Measurements from ENCODE around the gene DSCAM. TPM values are rescaled to one million over a fixed set of nuclear protein-coding genes. Genes with fewer than 3 reads are reported as not detected.

Gene DSCAM
- total and polyA plus RNA-seq, 2 donors (not counting 3 experiments of a cell fraction or from before 2014, with no cell fraction given): not detected

GRCh38 chr21:40882192-40882915 is 35.4 kb upstream of the DSCAM start:
- Histone ChIP-seq H3K27me3 (ENCODE audit: control insufficient read depth in 2 of 2, insufficient read depth in 2 of 2, low read length in 2 of 2) (no peaks in the 10 kb centered on the region), H3K4me3 (replicated peaks in 1 of 3; ENCODE audit: insufficient read depth in 1 of 3, low read depth in 1 of 3, low read length in 3 of 3) (no peak overlapping the region), H3K4me1 (ENCODE audit: control insufficient read depth, extremely low read depth, insufficient read depth, low read length) (no peaks in the 10 kb centered on the region), H2AFZ (ENCODE audit: low read depth, low read length) (no peak overlapping the region), H3K4me2 (ENCODE audit: insufficient read depth, low read length) (no peak overlapping the region), H3K9ac (replicated peaks; ENCODE audit: extremely low read depth, insufficient read depth, low read length) (no peak overlapping the region), H3K9me3 (replicated peaks; ENCODE audit: control insufficient read depth, insufficient read depth, low read length) (peaks cover 3% of the 10 kb centered on the region), H3K79me2 (ENCODE audit: control insufficient read depth, insufficient read depth, low read length) (no peaks in the 10 kb centered on the region), H3K9me1 (replicated peaks; ENCODE audit: control insufficient read depth, extremely low read depth, insufficient read depth, low read length) (no peaks in the 10 kb centered on the region), H4K20me1 (replicated peaks; ENCODE audit: control insufficient read depth, extremely low read depth, insufficient read depth, low read length) (no peaks in the 10 kb centered on the region), H3K36me3 (ENCODE audit: control insufficient read depth in 2 of 2, extremely low read depth in 1 of 2, insufficient read depth in 2 of 2, low read length in 2 of 2) (no peaks in the 10 kb centered on the region), H3K27ac (ENCODE audit: insufficient read depth, low read depth, low read length) (no peak overlapping the region)
- FAIRE-seq (no peak), DNase-seq (ENCODE audit: low read depth, low spot score) (no peak)
- TF ChIP-seq EZH2 (IDR thresholded peaks at IDR 0.05; ENCODE audit: borderline replicate concordance, low read depth, low read length, severe bottlenecking): no peak
- no peak for TF ChIP-seq JUN (IDR thresholded peaks at IDR 0.05; ENCODE audit: borderline replicate concordance, insufficient read depth, insufficient read length, low read depth)
- TF ChIP-seq MAX (IDR thresholded peaks at IDR 0.05; ENCODE audit: insufficient read depth, insufficient read length): no peak
- dilution Hi-C loops (cut with MboI; ENCODE audit: extremely low pct_ligation_motif_present, low sequenced_read_pairs) (no loop called here), intact Hi-C loops (cut with micrococcal nuclease) (no loop called here)
- BruUV-seq (replicated peaks): no TSS peak
- CTCF ChIA-PET: no interaction called here
- POLR2A ChIA-PET: no interaction called here

- Histone ChIP-seq H3K36me3 (ENCODE audit: control insufficient read depth in 2 of 2, extremely low read depth in 1 of 2, insufficient read depth in 2 of 2, low read length in 2 of 2) (no peaks in the 10 kb centered on the region), H4K20me1 (replicated peaks; ENCODE audit: control insufficient read depth, extremely low read depth, insufficient read depth, low read length) (no peaks in the 10 kb centered on the region), H3K9ac (replicated peaks; ENCODE audit: extremely low read depth, insufficient read depth, low read length) (no peak overlapping the region), H3K4me1 (ENCODE audit: control insufficient read depth, extremely low read depth, insufficient read depth, low read length) (no peaks in the 10 kb centered on the region), H3K27me3 (ENCODE audit: control insufficient read depth in 2 of 2, insufficient read depth in 2 of 2, low read length in 2 of 2) (no peaks in the 10 kb centered on the region), H3K9me1 (replicated peaks; ENCODE audit: control insufficient read depth, extremely low read depth, insufficient read depth, low read length) (no peaks in the 10 kb centered on the region), H3K27ac (ENCODE audit: insufficient read depth, low read depth, low read length) (no peak overlapping the region), H3K9me3 (replicated peaks; ENCODE audit: control insufficient read depth, insufficient read depth, low read length) (peaks cover 3% of the 10 kb centered on the region), H2AFZ (ENCODE audit: low read depth, low read length) (no peak overlapping the region), H3K79me2 (ENCODE audit: control insufficient read depth, insufficient read depth, low read length) (no peaks in the 10 kb centered on the region), H3K4me3 (replicated peaks in 1 of 3; ENCODE audit: insufficient read depth in 1 of 3, low read depth in 1 of 3, low read length in 3 of 3) (no peak overlapping the region), H3K4me2 (ENCODE audit: insufficient read depth, low read length) (no peak overlapping the region)
- POLR2A ChIA-PET: no interaction called here
- TF ChIP-seq CTCF (IDR thresholded peaks at IDR 0.05; ENCODE audit: extremely low read depth in 1 of 2, insufficient read depth in 1 of 2, low read depth in 1 of 2, low read length in 2 of 2): no peak
- no peak for TF ChIP-seq FOS (IDR thresholded peaks at IDR 0.05; ENCODE audit: borderline replicate concordance, insufficient read depth, low read length)
- no peak for TF ChIP-seq POLR2AphosphoS5 (IDR thresholded peaks at IDR 0.05; ENCODE audit: insufficient read depth, low read depth, low read length)
- TF ChIP-seq JUN (IDR thresholded peaks at IDR 0.05; ENCODE audit: borderline replicate concordance, insufficient read depth, insufficient read length, low read depth): no peak
- no peak for TF ChIP-seq EZH2 (IDR thresholded peaks at IDR 0.05; ENCODE audit: borderline replicate concordance, low read depth, low read length, severe bottlenecking)
- TF ChIP-seq GATA2 (IDR thresholded peaks at IDR 0.05; ENCODE audit: insufficient read depth, insufficient read length, low read depth, low read length): no peak
- dilution Hi-C loops (cut with MboI; ENCODE audit: extremely low pct_ligation_motif_present, low sequenced_read_pairs): no loop called here
- intact Hi-C loops (cut with micrococcal nuclease): no loop called here
- no TSS peak for BruUV-seq (replicated peaks)
- FAIRE-seq (no peak), DNase-seq (ENCODE audit: low read depth, low spot score) (no peak)
- CTCF ChIA-PET: no interaction called here
These were observed 34.8 kb upstream of the DSCAM start for GRCh38 chr21:40881767-40882166.
